Pancreas (tissue), 10 donors: Measurements from ENCODE around the gene WNT5A. TPM values are rescaled to one million over a fixed set of nuclear protein-coding genes. Genes with fewer than 3 reads are reported as not detected.

Experiments used
- ATAC-seq, 4 donors: fragments of 200-7000 bp; cut with Tn5 transposase; one replicate each; pipeline versions ENCODE4 v1.8.0 to v1.9.1; 2020; ENCODE audit warnings: mild to moderate bottlenecking in 4 of 4, moderate library complexity in 4 of 4
- DNase-seq, 6 donors: peaks; one replicate each; pipeline ENCODE4 v3.0.0-alpha.2; 2020
- FAIRE-seq: peaks from 2 replicates; lab custom pipeline; 2012; peaks lifted over from hg19 to GRCh38; lab: Jason Lieb, UNC
- H3K27ac ChIP-seq, 4 donors: fragments of 200-600 bp; sonication (generic); 1 replicate in 3 of 4; 2 replicates in 1 of 4; pipeline versions ENCODE4 v1.5.0 to v1.8.0; 2020
- H3K27me3 ChIP-seq, 4 donors: fragments of 200-600 bp; one replicate each; pipeline ENCODE4 v1.8.0; 2021
- H3K36me3 ChIP-seq, 3 donors: fragments of 200-600 bp; sonication (generic) in 1 of 3; one replicate each; pipeline versions ENCODE4 v1.5.0 to v1.8.0; 2020 to 2021
- H3K4me1 ChIP-seq, 3 donors: fragments of 200-600 bp; one replicate each; pipeline ENCODE4 v1.8.0; 2021
- H3K4me3 ChIP-seq, 4 donors: fragments of 200-600 bp; sonication (generic) in 2 of 4; one replicate each; pipeline versions ENCODE4 v1.5.0 to v1.8.0; 2020 to 2021
- H3K9me3 ChIP-seq, 4 donors: fragments of 200-600 bp; one replicate each; pipeline ENCODE4 v1.8.0; 2021
- WGBS, 2 donors: extraction: QIAGEN DNeasy Blood & Tissue Kit; methylation state at CpG; one replicate each; pipeline ENCODE4 v1.1.7; 2013; 5-methylcytosine and 5-hydroxymethylcytosine counted together
- intact Hi-C, 3 donors: fragments of 100-400 bp; cut with DNase I; formaldehyde crosslinking; loops; one replicate each; pipeline versions ENCODE4 v1.11.1 to v1.14.2; 2022
- polyA plus RNA-seq, 2 donors: library from polyadenylated mRNA; stranded (reverse); fragments of 200-250 nt; gene quantifications; one replicate each; pipeline ENCODE4 v1.2.3, GENCODE V29; 2013
- total RNA-seq, 6 donors: library from RNA; stranded (reverse); fragmentation: NEBNext Ultra II Directional in 4 of 6; extraction: Animal tissue kit (Norgen Biotek cat#: 25700) in 4 of 6; gene quantifications; one replicate each; pipeline versions ENCODE4 v1.2.1 to v1.2.4, GENCODE V29; 2021 to 2023
- TF ChIP-seq, protein P1 (sequence below), 4 donors: fragments of 200-600 bp; sonication (generic) in 3 of 4; IDR thresholded peaks; one replicate each; pipeline versions ENCODE4 v1.5.0 to v1.8.0; 2021; ENCODE audit warnings: antibody characterized with exemption in 4 of 4
- donor health status: healthy with polysubstance abuse.
- donor health status: DM: no; HTN: no; CAD: no; lungs with moderate emphysema.
- donor health status: DM: no; HTN: no; CAD: no.
- donor health status: control.
- donor health status: control.
- donor health status: Bipolar disorder and iron deficiency.
- donor health status: DM: yes; HTN: yes; CAD: no.
- donor health status: DM: no; HTN: no; CAD: no.
- donor health status: DM: no; HTN: no; CAD: no.
- donor health status: DM: yes; HTN: yes; CAD: no.

Gene WNT5A
- total and polyA plus RNA-seq, 8 donors, result 1.2 to 8.9 (median 4.8) TPM

DNA sequence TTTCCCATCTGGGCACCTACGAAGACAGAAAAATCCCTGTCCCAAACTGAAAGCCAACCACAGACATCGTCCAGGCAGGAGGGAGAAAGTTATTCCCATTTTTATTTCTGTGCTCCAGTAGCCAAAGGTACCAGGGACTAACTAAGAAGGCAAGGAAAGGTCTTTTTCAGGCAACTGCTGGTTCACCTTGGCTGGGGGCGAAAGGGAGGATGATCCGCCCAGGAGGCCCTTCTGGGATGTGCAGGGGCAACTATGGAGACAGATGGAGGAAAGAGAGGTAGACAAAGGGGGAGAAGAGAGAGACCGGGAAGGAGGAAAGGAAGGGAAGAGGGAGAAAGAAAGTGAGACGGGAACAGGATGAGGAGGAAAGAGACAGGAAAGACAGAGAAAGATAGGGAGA lies 13.3 kb downstream of the WNT5A start:
- DNase-seq (no peak), ATAC-seq (no peak), FAIRE-seq (no peak)
- Histone ChIP-seq H3K9me3 (no peaks in the 10 kb centered on the region), H3K27me3 (no peaks in the 10 kb centered on the region), H3K27ac (no peak overlapping the region), H3K4me3 (no peak overlapping the region), H3K36me3 (peaks cover 0 to 9% (median 0%) of the 10 kb centered on the region in 3 donors), H3K4me1 (no peaks in the 10 kb centered on the region)
- TF ChIP-seq, protein P1, sequence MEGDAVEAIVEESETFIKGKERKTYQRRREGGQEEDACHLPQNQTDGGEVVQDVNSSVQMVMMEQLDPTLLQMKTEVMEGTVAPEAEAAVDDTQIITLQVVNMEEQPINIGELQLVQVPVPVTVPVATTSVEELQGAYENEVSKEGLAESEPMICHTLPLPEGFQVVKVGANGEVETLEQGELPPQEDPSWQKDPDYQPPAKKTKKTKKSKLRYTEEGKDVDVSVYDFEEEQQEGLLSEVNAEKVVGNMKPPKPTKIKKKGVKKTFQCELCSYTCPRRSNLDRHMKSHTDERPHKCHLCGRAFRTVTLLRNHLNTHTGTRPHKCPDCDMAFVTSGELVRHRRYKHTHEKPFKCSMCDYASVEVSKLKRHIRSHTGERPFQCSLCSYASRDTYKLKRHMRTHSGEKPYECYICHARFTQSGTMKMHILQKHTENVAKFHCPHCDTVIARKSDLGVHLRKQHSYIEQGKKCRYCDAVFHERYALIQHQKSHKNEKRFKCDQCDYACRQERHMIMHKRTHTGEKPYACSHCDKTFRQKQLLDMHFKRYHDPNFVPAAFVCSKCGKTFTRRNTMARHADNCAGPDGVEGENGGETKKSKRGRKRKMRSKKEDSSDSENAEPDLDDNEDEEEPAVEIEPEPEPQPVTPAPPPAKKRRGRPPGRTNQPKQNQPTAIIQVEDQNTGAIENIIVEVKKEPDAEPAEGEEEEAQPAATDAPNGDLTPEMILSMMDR (IDR thresholded peaks at IDR 0.05), result no peak
- intact Hi-C loops, result no loop called here
- 80 to 83% methylated on average over 6 of the region's 6 CpGs for WGBS, 2 donors

DNA sequence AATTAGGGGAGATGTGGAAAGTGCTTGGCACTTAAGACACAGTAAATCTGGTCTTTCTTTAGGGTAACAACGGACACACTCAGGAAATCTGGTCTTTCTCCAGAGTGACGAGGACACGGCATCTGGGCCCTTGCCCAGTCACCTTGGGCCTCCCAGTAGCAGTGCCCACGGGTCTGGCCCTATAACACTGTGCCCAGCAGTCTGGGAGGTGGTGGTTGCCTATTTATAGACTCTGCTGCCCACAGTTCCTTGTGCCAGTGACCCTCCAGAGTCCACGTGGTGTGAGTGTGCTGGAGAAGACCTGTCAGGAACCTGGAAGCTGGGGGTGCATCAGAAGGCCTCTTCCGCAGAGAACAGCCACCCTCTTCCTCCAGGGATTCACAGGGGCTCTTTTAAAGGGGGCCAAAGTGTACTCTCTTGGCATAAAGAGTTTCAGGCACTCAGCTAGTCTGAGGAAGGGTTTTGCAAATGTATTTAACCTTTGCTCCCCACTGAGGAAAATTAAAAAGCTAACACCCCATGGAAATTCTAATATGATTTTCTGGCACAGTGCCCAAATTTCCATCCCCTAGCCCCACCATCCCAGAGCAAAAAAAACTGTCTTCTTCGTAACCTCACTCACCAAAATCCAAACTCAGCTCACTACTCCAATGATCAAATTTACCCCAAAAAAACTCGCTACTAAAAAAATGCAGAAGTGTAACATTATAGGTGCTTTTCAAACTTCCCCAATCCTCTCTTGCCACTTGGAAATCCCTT lies 15.4 kb downstream of the WNT5A start:
- Histone ChIP-seq H3K9me3 (no peaks in the 10 kb centered on the region), H3K36me3 (peaks cover 0 to 9% (median 0%) of the 10 kb centered on the region in 3 donors), H3K27ac (no peak overlapping the region), H3K4me1 (no peaks in the 10 kb centered on the region), H3K4me3 (no peak overlapping the region), H3K27me3 (no peaks in the 10 kb centered on the region)
- 73 to 79% methylated on average over 8 of the region's 8 CpGs for WGBS, 2 donors
- TF ChIP-seq, protein P1 (IDR thresholded peaks at IDR 0.05), result no peak
- no peak for ATAC-seq
- DNase-seq, result no peak
- no peak for FAIRE-seq
- intact Hi-C loops, result no loop called here

DNA sequence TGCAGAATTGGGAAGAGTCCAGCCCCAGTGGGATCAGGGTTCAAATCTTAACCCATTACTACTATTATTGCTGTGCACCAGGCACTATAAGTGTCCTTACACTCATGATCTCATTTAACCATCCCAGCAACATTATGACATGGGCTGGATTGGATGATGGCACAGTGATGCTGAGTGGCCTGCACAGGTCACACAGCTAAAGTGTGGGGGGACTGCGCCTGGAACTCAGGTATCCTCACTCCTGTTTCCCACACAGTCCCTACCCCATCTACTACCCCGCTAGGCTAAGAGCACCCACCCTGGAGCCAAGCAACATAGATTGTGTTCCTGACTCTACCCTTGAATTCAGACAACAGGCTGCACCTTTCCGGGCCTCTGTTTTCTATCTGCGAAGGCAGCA lies 16.0 kb downstream of the WNT5A start:
- Histone ChIP-seq H3K36me3 (peaks cover 0 to 9% (median 0%) of the 10 kb centered on the region in 3 donors), H3K4me3 (no peak overlapping the region), H3K27me3 (no peaks in the 10 kb centered on the region), H3K9me3 (no peaks in the 10 kb centered on the region), H3K27ac (no peak overlapping the region), H3K4me1 (no peaks in the 10 kb centered on the region)
- TF ChIP-seq, protein P1 (IDR thresholded peaks at IDR 0.05), result no peak
- no peak for FAIRE-seq
- intact Hi-C loops, result no loop called here
- 95 to 96% methylated on average over 4 of the region's 4 CpGs for WGBS, 2 donors
- DNase-seq, result no peak
- no peak for ATAC-seq

DNA sequence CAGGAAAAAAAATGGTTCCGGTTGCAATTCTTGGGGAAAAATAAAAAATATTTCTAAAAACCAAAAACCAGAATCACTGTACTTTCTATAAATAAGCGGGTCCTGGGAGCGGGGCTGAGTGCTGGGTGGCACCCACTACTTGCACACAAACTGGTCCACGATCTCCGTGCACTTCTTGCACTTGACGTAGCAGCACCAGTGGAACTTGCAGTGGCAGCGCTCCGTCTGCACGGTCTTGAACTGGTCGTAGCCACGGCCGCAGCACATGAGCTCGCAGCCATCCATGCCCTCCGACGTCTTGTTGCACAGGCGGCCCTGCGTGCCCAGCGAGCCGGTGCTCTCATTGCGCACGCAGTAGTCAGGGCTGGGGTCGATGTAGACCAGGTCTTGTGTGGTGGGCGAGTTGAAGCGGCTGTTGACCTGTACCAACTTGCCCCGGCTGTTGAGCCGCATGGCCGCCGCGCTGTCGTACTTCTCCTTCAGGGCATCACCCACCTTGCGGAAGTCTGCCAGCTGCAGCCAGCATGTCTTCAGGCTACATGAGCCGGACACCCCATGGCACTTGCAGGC lies 17.1 kb downstream of the WNT5A start:
- WGBS, 2 donors, result 95% methylated on average over 32 of the region's 32 CpGs
- FAIRE-seq, result no peak
- Histone ChIP-seq H3K27ac (no peak overlapping the region), H3K4me1 (no peaks in the 10 kb centered on the region), H3K36me3 (peaks cover 0 to 9% (median 0%) of the 10 kb centered on the region in 3 donors), H3K4me3 (no peak overlapping the region), H3K27me3 (no peaks in the 10 kb centered on the region), H3K9me3 (no peaks in the 10 kb centered on the region)
- ATAC-seq, result no peak
- intact Hi-C loops, result no loop called here
- no peak for DNase-seq
- TF ChIP-seq, protein P1 (IDR thresholded peaks at IDR 0.05), result no peak

GRCh38 chr3:55468251-55468650 lies 18.9 kb downstream of the WNT5A start:
- DNase-seq (no peak), ATAC-seq (no peak), FAIRE-seq (no peak)
- no peaks in the 10 kb centered on the region for H3K27me3 ChIP-seq
- TF ChIP-seq, protein P1 (IDR thresholded peaks at IDR 0.05), result no peak
- intact Hi-C loops, result no loop called here
- peaks cover 0 to 9% (median 0%) of the 10 kb centered on the region in 3 donors for H3K36me3 ChIP-seq
- H3K4me1 ChIP-seq, result no peaks in the 10 kb centered on the region
- no peak overlapping the region for H3K4me3 ChIP-seq
- no peak overlapping the region for H3K27ac ChIP-seq
- no peaks in the 10 kb centered on the region for H3K9me3 ChIP-seq
- 82 to 85% methylated on average over 5 of the region's 5 CpGs for WGBS, 2 donors
